ENCODE measurements around the gene PTPN23. TPM values are rescaled to one million over a fixed set of nuclear protein-coding genes. Genes with fewer than 3 reads are reported as not detected.
A peak's percentile ranks its signal among the peaks of the same experiment; 100 is the strongest.

Gene PTPN23
- total and polyA plus RNA-seq, 9 of the 15 experiments (the other 6 are each of a cell fraction or from before 2014, with no cell fraction given), result 0.41 to 58.7 (median 7.2) TPM

- TF ChIP-seq ZNF436 (CRISPR knock-in tag; IDR thresholded peaks at IDR 0.05), result no peak
- no peak for TF ChIP-seq MCM2 (IDR thresholded peaks at IDR 0.05; ENCODE audit: low read depth)
- TF ChIP-seq KAT2B (IDR thresholded peaks at IDR 0.05; ENCODE audit: low read depth, low read length), result no peak
- TF ChIP-seq, protein P1, sequence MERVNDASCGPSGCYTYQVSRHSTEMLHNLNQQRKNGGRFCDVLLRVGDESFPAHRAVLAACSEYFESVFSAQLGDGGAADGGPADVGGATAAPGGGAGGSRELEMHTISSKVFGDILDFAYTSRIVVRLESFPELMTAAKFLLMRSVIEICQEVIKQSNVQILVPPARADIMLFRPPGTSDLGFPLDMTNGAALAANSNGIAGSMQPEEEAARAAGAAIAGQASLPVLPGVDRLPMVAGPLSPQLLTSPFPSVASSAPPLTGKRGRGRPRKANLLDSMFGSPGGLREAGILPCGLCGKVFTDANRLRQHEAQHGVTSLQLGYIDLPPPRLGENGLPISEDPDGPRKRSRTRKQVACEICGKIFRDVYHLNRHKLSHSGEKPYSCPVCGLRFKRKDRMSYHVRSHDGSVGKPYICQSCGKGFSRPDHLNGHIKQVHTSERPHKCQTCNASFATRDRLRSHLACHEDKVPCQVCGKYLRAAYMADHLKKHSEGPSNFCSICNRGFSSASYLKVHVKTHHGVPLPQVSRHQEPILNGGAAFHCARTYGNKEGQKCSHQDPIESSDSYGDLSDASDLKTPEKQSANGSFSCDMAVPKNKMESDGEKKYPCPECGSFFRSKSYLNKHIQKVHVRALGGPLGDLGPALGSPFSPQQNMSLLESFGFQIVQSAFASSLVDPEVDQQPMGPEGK (CRISPR knock-in tag; IDR thresholded peaks at IDR 0.05; ENCODE audit: borderline replicate concordance), result no peak
- no peak for TF ChIP-seq ZNF79 (CRISPR knock-in tag; IDR thresholded peaks at IDR 0.05; ENCODE audit: low read depth)
- TF ChIP-seq, protein P2, sequence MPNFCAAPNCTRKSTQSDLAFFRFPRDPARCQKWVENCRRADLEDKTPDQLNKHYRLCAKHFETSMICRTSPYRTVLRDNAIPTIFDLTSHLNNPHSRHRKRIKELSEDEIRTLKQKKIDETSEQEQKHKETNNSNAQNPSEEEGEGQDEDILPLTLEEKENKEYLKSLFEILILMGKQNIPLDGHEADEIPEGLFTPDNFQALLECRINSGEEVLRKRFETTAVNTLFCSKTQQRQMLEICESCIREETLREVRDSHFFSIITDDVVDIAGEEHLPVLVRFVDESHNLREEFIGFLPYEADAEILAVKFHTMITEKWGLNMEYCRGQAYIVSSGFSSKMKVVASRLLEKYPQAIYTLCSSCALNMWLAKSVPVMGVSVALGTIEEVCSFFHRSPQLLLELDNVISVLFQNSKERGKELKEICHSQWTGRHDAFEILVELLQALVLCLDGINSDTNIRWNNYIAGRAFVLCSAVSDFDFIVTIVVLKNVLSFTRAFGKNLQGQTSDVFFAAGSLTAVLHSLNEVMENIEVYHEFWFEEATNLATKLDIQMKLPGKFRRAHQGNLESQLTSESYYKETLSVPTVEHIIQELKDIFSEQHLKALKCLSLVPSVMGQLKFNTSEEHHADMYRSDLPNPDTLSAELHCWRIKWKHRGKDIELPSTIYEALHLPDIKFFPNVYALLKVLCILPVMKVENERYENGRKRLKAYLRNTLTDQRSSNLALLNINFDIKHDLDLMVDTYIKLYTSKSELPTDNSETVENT (CRISPR knock-in tag; IDR thresholded peaks at IDR 0.05), result no peak
- TF ChIP-seq RUNX1 (IDR thresholded peaks at IDR 0.05; ENCODE audit: low read depth), result peak; percentile 95; the same call in 1 of the 2 replicates
- TF ChIP-seq STAT5B (CRISPR knock-in tag; IDR thresholded peaks at IDR 0.05), result no peak
- TF ChIP-seq PHF20 (IDR thresholded peaks at IDR 0.05; ENCODE audit: partially characterized antibody), result no peak
- no peak for TF ChIP-seq BRD9 (IDR thresholded peaks at IDR 0.05; ENCODE audit: low read depth, partially characterized antibody)
- no peak for TF ChIP-seq CHD7 (IDR thresholded peaks at IDR 0.05; ENCODE audit: low read depth, low read length)
- TF ChIP-seq TBL1XR1 (IDR thresholded peaks at IDR 0.05; ENCODE audit: low read length in 2 of 2), result no peak
Observed at GRCh38 chr3:47347217-47347801, 33.5 kb upstream of the PTPN23 start (continued).
